Endothelial cell of umbilical vein (primary cell): ENCODE data around the gene BCL11B. TPM values are rescaled to one million over a fixed set of nuclear protein-coding genes. Genes with fewer than 3 reads are reported as not detected.

Source experiments
- BruUV-seq: library from RNA; stranded (reverse); fragments of 400-500 nt; replicated peaks from 2 replicates; lab custom pipeline; 2021; lab: Mats Ljungman, UMichigan
- CTCF ChIA-PET: fragments of 300-600, 350-600 bp; sonication (Branson Sonifier 250); formaldehyde crosslinking; loops from one replicate; lab custom pipeline; 2021; ENCODE audit warnings: antibody characterized with exemption, inconsistent platforms; lab: Charles Lee
- POLR2A ChIA-PET: fragments of 300-600, 350-600 bp; sonication (Branson Sonifier 250); formaldehyde crosslinking; loops from one replicate; lab custom pipeline; 2021; ENCODE audit warnings: antibody characterized with exemption, inconsistent platforms; lab: Charles Lee
- DNase-seq: peaks from one replicate; pipeline ENCODE4 v3.0.0-alpha.2; 2011; ENCODE audit warnings: low read depth, low spot score
- FAIRE-seq: peaks from 2 replicates; lab custom pipeline; 2011; peaks lifted over from hg19 to GRCh38; lab: Jason Lieb, UNC
- H2AFZ ChIP-seq: 2 replicates; pipeline ENCODE4 v1.6.0; 2012; ENCODE audit warnings: low read depth, low read length, control low read depth, inconsistent platforms
- H3K27ac ChIP-seq: 2 replicates; pipeline ENCODE4 v1.5.1; 2011; ENCODE audit warnings: low read depth, mild to moderate bottlenecking, control low read depth, low read length, moderate library complexity; ENCODE audit not compliant: insufficient read depth
- H3K27me3 ChIP-seq, 2 experiments: 2 replicates each; pipeline versions ENCODE4 v1.6.0 to v1.6.1; 2011; ENCODE audit warnings: low read length in 2 of 2, mixed read lengths in 1 of 2; ENCODE audit not compliant: control insufficient read depth in 2 of 2, insufficient read depth in 2 of 2
- H3K36me3 ChIP-seq, 2 experiments: 2 replicates in 1 of 2; 3 replicates in 1 of 2; pipeline ENCODE4 v1.5.1; 2011; ENCODE audit warnings: low read length in 2 of 2, mild to moderate bottlenecking in 1 of 2, moderate library complexity in 1 of 2; ENCODE audit not compliant: control insufficient read depth in 2 of 2, insufficient read depth in 2 of 2; ENCODE audit errors: extremely low read depth in 1 of 2
- H3K4me1 ChIP-seq: 3 replicates; pipeline ENCODE4 v1.5.1; 2011; ENCODE audit warnings: mild to moderate bottlenecking, low read length; ENCODE audit not compliant: control insufficient read depth, insufficient read depth; ENCODE audit errors: extremely low read depth
- H3K4me2 ChIP-seq: 2 replicates; pipeline ENCODE4 v1.6.1; 2011; ENCODE audit warnings: low read length, control low read depth, mixed read lengths; ENCODE audit not compliant: insufficient read depth
- H3K4me3 ChIP-seq, 3 experiments: fragments of 200-600 bp in 1 of 3; sonication (generic), shearing (Covaris generic) in 1 of 3; replicated peaks in 1 of 3; 2 replicates each; pipeline ENCODE4 v1.5.1; 2011 to 2016; ENCODE audit warnings: control low read depth in 3 of 3, low read length in 3 of 3, mild to moderate bottlenecking in 2 of 3, inconsistent platforms in 1 of 3, low read depth in 1 of 3, moderate library complexity in 1 of 3; ENCODE audit not compliant: insufficient read depth in 1 of 3
- H3K79me2 ChIP-seq: 2 replicates; pipeline ENCODE4 v1.6.0; 2012; ENCODE audit warnings: low read length, inconsistent platforms; ENCODE audit not compliant: control insufficient read depth, insufficient read depth
- H3K9ac ChIP-seq: replicated peaks from 2 replicates; pipeline ENCODE3; 2011; ENCODE audit warnings: low read length, control low read depth; ENCODE audit not compliant: insufficient read depth; ENCODE audit errors: extremely low read depth
- H3K9me1 ChIP-seq: replicated peaks from 3 replicates; pipeline ENCODE4 v1.6.0; 2011; ENCODE audit warnings: mild to moderate bottlenecking, low read length; ENCODE audit not compliant: control insufficient read depth, insufficient read depth; ENCODE audit errors: extremely low read depth
- H3K9me3 ChIP-seq: replicated peaks from 2 replicates; pipeline ENCODE4 v1.5.1; 2012; ENCODE audit warnings: low read length, inconsistent platforms; ENCODE audit not compliant: control insufficient read depth, insufficient read depth
- H4K20me1 ChIP-seq: replicated peaks from 2 replicates; pipeline ENCODE3; 2011; ENCODE audit warnings: mild to moderate bottlenecking, low read length; ENCODE audit not compliant: control insufficient read depth, insufficient read depth; ENCODE audit errors: extremely low read depth
- EZH2 ChIP-seq: IDR thresholded peaks from 2 replicates; pipeline ENCODE4 v1.6.1; 2012; ENCODE audit warnings: borderline replicate concordance, low read depth, mild to moderate bottlenecking, moderate library complexity, low read length, inconsistent platforms; ENCODE audit not compliant: severe bottlenecking
- FOS ChIP-seq: IDR thresholded peaks from 2 replicates; pipeline ENCODE4 v1.6.1; 2011; ENCODE audit warnings: mild to moderate bottlenecking, low read length, moderate library complexity, borderline replicate concordance; ENCODE audit not compliant: insufficient read depth
- GATA2 ChIP-seq: IDR thresholded peaks from 2 replicates; pipeline ENCODE4 v1.7.0; 2011; ENCODE audit warnings: low read depth, mild to moderate bottlenecking, moderate library complexity, mixed read lengths, low read length; ENCODE audit not compliant: insufficient read length, insufficient read depth
- JUN ChIP-seq: IDR thresholded peaks from 2 replicates; pipeline ENCODE4 v1.6.1; 2011; ENCODE audit warnings: borderline replicate concordance, low read depth; ENCODE audit not compliant: insufficient read length, insufficient read depth
- MYC ChIP-seq: IDR thresholded peaks from one replicate; pipeline ENCODE4 v1.6.1; 2011; ENCODE audit warnings: mild to moderate bottlenecking, low read depth, low read length
- POLR2A ChIP-seq: IDR thresholded peaks from 2 replicates; pipeline ENCODE4 v1.6.1; 2012; ENCODE audit warnings: low read depth, mild to moderate bottlenecking, control low read depth, low read length
- POLR2AphosphoS5 ChIP-seq: IDR thresholded peaks from 2 replicates; pipeline ENCODE4 v1.6.1; 2012; ENCODE audit warnings: low read depth, mild to moderate bottlenecking, control low read depth, low read length, moderate library complexity; ENCODE audit not compliant: insufficient read depth
- dilution Hi-C: fragments of 300-500 bp; cut with MboI; formaldehyde crosslinking; loops from one replicate; pipeline ENCODE4 v1.15.0; 2019; ENCODE audit warnings: low sequenced_read_pairs; ENCODE audit not compliant: extremely low pct_ligation_motif_present
- intact Hi-C: fragments of 100-400 bp; cut with micrococcal nuclease; formaldehyde crosslinking; loops from one replicate; pipeline ENCODE4 v1.10.0; 2022
- polyA plus RNA-seq, 4 experiments: library from polyadenylated mRNA; depleted of rRNA in 3 of 4; stranded (reverse) in 3 of 4; unstranded in 1 of 4; fragments of >200 nt; gene quantifications; 2 replicates each; pipeline versions ENCODE4 v1.2.1 to v1.2.3, GENCODE V29; 2011 to 2012; ENCODE audit warnings: missing spikeins in 1 of 4
- total RNA-seq: library from RNA; stranded (reverse); gene quantifications from 2 replicates; pipeline ENCODE4 v1.2.3, GENCODE V29; 2021
- TF ChIP-seq, protein P1 (sequence below): IDR thresholded peaks from 2 replicates; pipeline ENCODE4 v1.6.1; 2011; ENCODE audit not compliant: insufficient read depth, insufficient read length
- TF ChIP-seq, protein P2 (sequence below), 2 donors: IDR thresholded peaks; 1 replicate in 1 of 2; 2 replicates in 1 of 2; pipeline ENCODE4 v1.5.1; 2011; ENCODE audit warnings: low read length in 2 of 2, mild to moderate bottlenecking in 2 of 2, moderate library complexity in 2 of 2, control low read depth in 1 of 2, inconsistent platforms in 1 of 2, low read depth in 1 of 2; ENCODE audit not compliant: insufficient read depth in 1 of 2; ENCODE audit errors: extremely low read depth in 1 of 2

The BCL11B gene
- total and polyA plus RNA-seq, 2 donors (not counting 3 experiments of a cell fraction or from before 2014, with no cell fraction given), result 0.03 to 0.07 TPM

DNA sequence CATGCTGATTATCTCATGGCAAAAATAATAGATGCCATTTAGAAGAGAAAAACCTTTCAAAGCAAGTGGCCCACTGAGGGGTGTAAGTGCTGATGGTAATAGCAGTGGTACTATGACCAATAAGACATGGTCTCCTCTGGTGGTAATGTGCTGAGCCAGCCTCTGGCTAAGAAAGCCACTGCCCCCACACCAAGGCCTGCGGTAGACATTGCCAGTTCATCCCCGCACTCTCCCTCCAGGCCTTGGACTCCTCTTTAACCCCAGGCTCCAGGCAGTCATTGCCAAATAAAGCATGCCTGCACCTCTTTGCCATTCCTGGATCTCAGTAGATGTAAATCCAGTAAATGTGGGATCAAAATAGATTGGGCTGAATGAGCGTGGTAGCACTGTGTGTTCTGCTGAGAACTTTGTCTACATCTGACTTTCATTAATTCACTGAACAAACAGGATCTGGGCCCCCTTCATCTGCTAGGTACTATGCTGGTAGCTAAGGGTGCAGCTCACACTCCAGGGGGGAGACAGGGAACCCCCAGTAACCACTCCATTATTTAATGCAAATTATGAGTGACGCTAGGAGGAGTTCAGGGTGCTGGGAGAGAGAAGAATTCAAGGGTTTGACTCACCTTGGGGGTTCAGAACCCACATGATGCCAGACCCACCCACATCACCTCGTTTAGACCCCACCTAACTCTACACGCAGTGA is 89.3 kb downstream of the BCL11B start:
- Histone ChIP-seq H3K4me1 (no peaks in the 10 kb centered on the region), H3K4me3 (no peak overlapping the region), H2AFZ (no peak overlapping the region), H3K36me3 (no peaks in the 10 kb centered on the region), H3K4me2 (no peak overlapping the region), H3K27ac (no peak overlapping the region), H4K20me1 (no peaks in the 10 kb centered on the region), H3K9me3 (peaks cover 2% of the 10 kb centered on the region), H3K9ac (no peak overlapping the region), H3K27me3 (no peaks in the 10 kb centered on the region), H3K79me2 (no peaks in the 10 kb centered on the region), H3K9me1 (no peaks in the 10 kb centered on the region)
- ChIA-PET CTCF (no interaction called here), POLR2A (no interaction called here)
- BruUV-seq, result no TSS peak
- FAIRE-seq, result no peak
- TF ChIP-seq, protein P1, sequence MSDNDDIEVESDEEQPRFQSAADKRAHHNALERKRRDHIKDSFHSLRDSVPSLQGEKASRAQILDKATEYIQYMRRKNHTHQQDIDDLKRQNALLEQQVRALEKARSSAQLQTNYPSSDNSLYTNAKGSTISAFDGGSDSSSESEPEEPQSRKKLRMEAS, result no peak
- TF ChIP-seq POLR2A (no peak), FOS (no peak), EZH2 (no peak), POLR2AphosphoS5 (no peak), MYC (no peak), GATA2 (no peak), JUN (no peak)
- TF ChIP-seq, protein P2, sequence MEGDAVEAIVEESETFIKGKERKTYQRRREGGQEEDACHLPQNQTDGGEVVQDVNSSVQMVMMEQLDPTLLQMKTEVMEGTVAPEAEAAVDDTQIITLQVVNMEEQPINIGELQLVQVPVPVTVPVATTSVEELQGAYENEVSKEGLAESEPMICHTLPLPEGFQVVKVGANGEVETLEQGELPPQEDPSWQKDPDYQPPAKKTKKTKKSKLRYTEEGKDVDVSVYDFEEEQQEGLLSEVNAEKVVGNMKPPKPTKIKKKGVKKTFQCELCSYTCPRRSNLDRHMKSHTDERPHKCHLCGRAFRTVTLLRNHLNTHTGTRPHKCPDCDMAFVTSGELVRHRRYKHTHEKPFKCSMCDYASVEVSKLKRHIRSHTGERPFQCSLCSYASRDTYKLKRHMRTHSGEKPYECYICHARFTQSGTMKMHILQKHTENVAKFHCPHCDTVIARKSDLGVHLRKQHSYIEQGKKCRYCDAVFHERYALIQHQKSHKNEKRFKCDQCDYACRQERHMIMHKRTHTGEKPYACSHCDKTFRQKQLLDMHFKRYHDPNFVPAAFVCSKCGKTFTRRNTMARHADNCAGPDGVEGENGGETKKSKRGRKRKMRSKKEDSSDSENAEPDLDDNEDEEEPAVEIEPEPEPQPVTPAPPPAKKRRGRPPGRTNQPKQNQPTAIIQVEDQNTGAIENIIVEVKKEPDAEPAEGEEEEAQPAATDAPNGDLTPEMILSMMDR (IDR thresholded peaks at IDR 0.05; ENCODE audit: extremely low read depth in 1 of 2, insufficient read depth in 1 of 2, low read depth in 1 of 2, low read length in 2 of 2), result no peak
- dilution Hi-C loops (no loop called here), intact Hi-C loops (no loop called here)
- no peak for DNase-seq
